Stimulated activated CD8-positive, alpha-beta memory T cell treated with anti-CD3 and anti-CD28 coated beads, Interleukin-12 subunit alpha, Interleukin-12 subunit beta, amount 100 ng/mL, for 1 hour (primary cell): ENCODE results near the gene TPCN2.
"Not testable (repeated sequence)": the region's sequence is repeated elsewhere in the genome, so short reads cannot be mapped to it uniquely, and the experiment has no call there.

Experiments used
- DNase-seq: peaks from one replicate; pipeline ENCODE4 v3.0.0-alpha.2; 2020; ENCODE audit warnings: low read depth

The TPCN2 gene

GRCh38 chr11:69130654-69131053 is 81.9 kb downstream of the TPCN2 start:
- DNase-seq, result no peak

GRCh38 chr11:69131121-69131566 is 82.4 kb downstream of the TPCN2 start:
- no peak for DNase-seq

GRCh38 chr11:69131644-69132300 is 83.0 kb downstream of the TPCN2 start:
- no peak for DNase-seq

- no peak for DNase-seq
Measured at GRCh38 chr11:69132301-69132670, 83.6 kb downstream of the TPCN2 start.

GRCh38 chr11:69133251-69133650 is 84.5 kb downstream of the TPCN2 start:
- DNase-seq, result no peak

- not testable (repeated sequence) for DNase-seq
Measured at GRCh38 chr11:69134182-69134581, 85.5 kb downstream of the TPCN2 start.

GRCh38 chr11:69134957-69135356 is 86.2 kb downstream of the TPCN2 start:
- no peak for DNase-seq

- no peak for DNase-seq
Measured at GRCh38 chr11:69135420-69136363, 87.0 kb downstream of the TPCN2 start.

GRCh38 chr11:69136471-69136870 is 87.7 kb downstream of the TPCN2 start:
- DNase-seq, result no peak

GRCh38 chr11:69137151-69137844 is 88.6 kb downstream of the TPCN2 start:
- DNase-seq, result no peak

GRCh38 chr11:69138265-69138664 is 89.5 kb downstream of the TPCN2 start:
- no peak for DNase-seq

- not testable (repeated sequence) for DNase-seq
Measured at GRCh38 chr11:69140161-69140560, 91.4 kb downstream of the TPCN2 start.

- DNase-seq, result no peak
Measured at GRCh38 chr11:69140635-69141034, 91.9 kb downstream of the TPCN2 start.

GRCh38 chr11:69141742-69142141 is 93.0 kb downstream of the TPCN2 start:
- DNase-seq, result no peak

- DNase-seq, result no peak
Measured at GRCh38 chr11:69142895-69143294, 94.2 kb downstream of the TPCN2 start.

- no peak for DNase-seq
Measured at GRCh38 chr11:69144316-69145049, 95.8 kb downstream of the TPCN2 start.

GRCh38 chr11:69145050-69145380 is 96.3 kb downstream of the TPCN2 start:
- DNase-seq, result no peak

- DNase-seq, result no peak
Measured at GRCh38 chr11:69148377-69148762, 99.6 kb downstream of the TPCN2 start.

- no peak for DNase-seq
Measured at GRCh38 chr11:69148806-69149205, 100.1 kb downstream of the TPCN2 start.

- not testable (repeated sequence) for DNase-seq
Measured at GRCh38 chr11:69149338-69150045, 100.8 kb downstream of the TPCN2 start.

- DNase-seq, result no peak
Measured at GRCh38 chr11:69150175-69150574, 101.4 kb downstream of the TPCN2 start.
